Epithelial cell of esophagus (primary cell): ENCODE measurements around the gene ABHD8.

Source experiments
- DNase-seq: peaks from one replicate; pipeline ENCODE4 v3.0.0; 2010; ENCODE audit warnings: low read depth
- H3K4me3 ChIP-seq: 2 replicates; pipeline ENCODE4 v1.5.1; 2011; ENCODE audit warnings: mild to moderate bottlenecking, low read length, control low read depth
- CTCF ChIP-seq: IDR thresholded peaks from 2 replicates; pipeline ENCODE4 v1.5.1; 2011; ENCODE audit warnings: low read depth, mild to moderate bottlenecking, low read length, control low read depth, inconsistent platforms; ENCODE audit not compliant: insufficient read depth; ENCODE audit errors: missing control alignments

ABHD8 gene

GRCh38 chr19:17249887-17250548 is 53.2 kb downstream of the ABHD8 start:
- no peak overlapping the region for H3K4me3 ChIP-seq
- no peak for TF ChIP-seq CTCF
- DNase-seq = peak; percentile 82

GRCh38 chr19:17248011-17248776 is 55.0 kb downstream of the ABHD8 start:
- TF ChIP-seq CTCF = no peak
- H3K4me3 ChIP-seq = no peak overlapping the region
- DNase-seq = peak; percentile 68

GRCh38 chr19:17246681-17247425 is 56.4 kb downstream of the ABHD8 start:
- DNase-seq = peak; percentile 61
- TF ChIP-seq CTCF = no peak
- peak overlapping the region; percentile 44 for H3K4me3 ChIP-seq

- no peak for TF ChIP-seq CTCF
- no peak for DNase-seq
- H3K4me3 ChIP-seq = peak within 1 kb of the TSS; percentile 90
Observed at GRCh38 chr19:17245535-17245984, 57.7 kb downstream of the ABHD8 start, which contains the start of gene NR2F6. NR2F6 (minus strand) TSS chr19:17245919; CDS start chr19:17245220, 699 bp downstream.

- peak; percentile 40 for DNase-seq
- no peak for TF ChIP-seq CTCF
- H3K4me3 ChIP-seq = peak overlapping the region; percentile 90
Observed at GRCh38 chr19:17244618-17245534, 58.3 kb downstream of the ABHD8 start.
